HFFc6 (cell line): ENCODE results near the gene ACO1. TPM values are rescaled to one million over a fixed set of nuclear protein-coding genes. Genes with fewer than 3 reads are reported as not detected.
"Not testable (repeated sequence)": the region's sequence is repeated elsewhere in the genome, so short reads cannot be mapped to it uniquely, and the experiment has no call there.

Experiments
- DNase-seq: peaks from one replicate; pipeline ENCODE4 v3.0.0-alpha.2; 2018
- H3K27ac Mint-ChIP-seq: 2 replicates; pipeline ENCODE4 v1.8.0; 2020; ENCODE audit warnings: mild to moderate bottlenecking, mixed read lengths
- H3K27me3 Mint-ChIP-seq: 2 replicates; pipeline ENCODE4 v1.8.0; 2021; ENCODE audit warnings: mild to moderate bottlenecking, moderate library complexity, mixed read lengths; ENCODE audit not compliant: insufficient read depth
- H3K36me3 Mint-ChIP-seq: 2 replicates; pipeline ENCODE4 v1.8.0; 2021; ENCODE audit warnings: low read depth, mixed read lengths
- H3K4me1 Mint-ChIP-seq: 2 replicates; pipeline ENCODE4 v1.8.0; 2020; ENCODE audit warnings: low read depth, mixed read lengths
- H3K4me3 Mint-ChIP-seq: 2 replicates; pipeline ENCODE4 v1.8.0; 2020; ENCODE audit warnings: mild to moderate bottlenecking, moderate library complexity, mixed read lengths
- H3K9me3 Mint-ChIP-seq: 2 replicates; pipeline ENCODE4 v1.8.0; 2020; ENCODE audit warnings: mild to moderate bottlenecking, mixed read lengths
- CTCF ChIP-seq: fragments of 200-600 bp; sonication (generic); IDR thresholded peaks from 2 replicates; pipeline ENCODE4 v1.5.0; 2021; ENCODE audit warnings: antibody characterized with exemption, mild to moderate bottlenecking
- total RNA-seq, 6 experiments: library from RNA; stranded (reverse); fragmentation: NEBNext Ultra II Directional; extraction: Animal tissue kit (Norgen Biotek cat#: 25700); gene quantifications; 2 replicates in 1 of 6; 3 replicates in 5 of 6; pipeline ENCODE4 v1.2.3, GENCODE V29; 2021

The ACO1 gene
- total RNA-seq, 6 experiments from 2014 or later, result 79.8 to 94.4 (median 84.0) TPM

GRCh38 chr9:32351845-32352244, 32.6 kb upstream of the ACO1 start:
- no peaks in the 10 kb centered on the region for H3K36me3 Mint-ChIP-seq
- peaks cover 13% of the 10 kb centered on the region; the same call in 1 of the 2 replicates for H3K27me3 Mint-ChIP-seq
- DNase-seq, result no peak
- no peak overlapping the region for H3K27ac Mint-ChIP-seq
- TF ChIP-seq CTCF, result peak; percentile 22
- no peaks in the 10 kb centered on the region for H3K4me1 Mint-ChIP-seq
- H3K4me3 Mint-ChIP-seq, result no peak overlapping the region
- no peaks in the 10 kb centered on the region for H3K9me3 Mint-ChIP-seq

DNA sequence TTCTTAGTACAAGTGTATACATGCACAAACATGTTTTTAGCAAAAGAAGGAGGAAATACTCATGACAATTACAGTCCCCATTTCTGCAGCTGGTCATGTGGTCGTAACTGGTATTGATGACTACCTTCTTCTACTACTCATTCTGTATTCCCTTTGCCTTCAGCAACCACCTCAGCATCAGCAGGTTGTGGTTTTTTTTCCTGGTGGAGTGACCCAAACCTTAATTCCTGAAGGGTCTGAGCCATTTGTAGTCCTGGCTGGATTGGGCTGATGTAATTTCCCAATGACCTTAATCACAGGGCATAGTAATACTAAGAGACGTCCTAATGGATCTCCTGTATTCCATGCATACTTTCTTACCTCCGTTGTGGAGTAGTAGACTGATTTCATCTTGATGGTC, 31.0 kb upstream of the ACO1 start:
- H3K9me3 Mint-ChIP-seq, DNase-seq, H3K36me3 Mint-ChIP-seq, H3K27ac Mint-ChIP-seq, H3K4me3 Mint-ChIP-seq, H3K4me1 Mint-ChIP-seq: not testable (repeated sequence)
- peaks cover 13% of the 10 kb centered on the region; the same call in 1 of the 2 replicates for H3K27me3 Mint-ChIP-seq

- H3K27ac Mint-ChIP-seq, result no peak overlapping the region
- no peak for DNase-seq
- peaks cover 7% of the 10 kb centered on the region for H3K27me3 Mint-ChIP-seq
- no peak overlapping the region for H3K4me3 Mint-ChIP-seq
- H3K9me3 Mint-ChIP-seq, result no peaks in the 10 kb centered on the region
- H3K36me3 Mint-ChIP-seq, result no peaks in the 10 kb centered on the region
- H3K4me1 Mint-ChIP-seq, result no peaks in the 10 kb centered on the region
- no peak for TF ChIP-seq CTCF
These were observed 25.0 kb upstream of the ACO1 start for GRCh38 chr9:32359452-32359851.

DNA sequence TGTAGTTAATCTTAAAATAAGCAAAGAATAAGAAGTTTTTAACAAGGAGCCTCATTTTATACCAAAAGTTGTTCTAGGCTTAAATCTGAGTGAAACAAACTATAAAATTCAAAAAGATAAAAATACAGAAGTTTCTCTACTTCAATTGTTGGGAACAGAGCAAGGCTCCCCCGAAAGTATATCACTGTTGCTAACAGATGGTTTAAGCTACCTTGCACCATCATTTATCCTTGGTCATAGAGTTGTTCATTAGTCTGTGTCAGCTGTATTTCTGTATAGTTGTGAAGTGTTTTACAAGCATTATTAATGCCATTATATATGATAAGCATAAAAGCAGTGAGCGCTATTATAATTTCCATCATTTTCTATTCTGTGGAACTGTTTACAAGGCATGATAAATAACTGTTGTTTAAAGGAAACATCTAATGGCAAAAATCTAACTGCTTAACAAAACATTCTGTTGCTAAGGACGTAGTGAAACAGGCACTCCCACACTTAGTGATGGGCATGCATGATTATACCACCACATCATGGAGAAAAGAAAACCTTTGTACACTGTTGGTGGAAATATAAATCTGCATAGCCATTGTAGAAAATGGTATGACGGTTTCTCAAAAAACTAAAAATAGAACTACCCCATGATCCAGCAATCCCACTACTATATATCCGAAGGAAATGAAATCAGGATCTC, 23.3 kb upstream of the ACO1 start:
- no peaks in the 10 kb centered on the region for H3K4me1 Mint-ChIP-seq
- H3K27ac Mint-ChIP-seq, result no peak overlapping the region
- no peaks in the 10 kb centered on the region for H3K36me3 Mint-ChIP-seq
- H3K4me3 Mint-ChIP-seq, result no peak overlapping the region
- no peak for DNase-seq
- H3K27me3 Mint-ChIP-seq, result peaks cover 1% of the 10 kb centered on the region
- no peaks in the 10 kb centered on the region for H3K9me3 Mint-ChIP-seq
- TF ChIP-seq CTCF, result no peak

GRCh38 chr9:32371279-32371678, 13.2 kb upstream of the ACO1 start:
- Mint-ChIP-seq H3K27ac (no peak overlapping the region), H3K9me3 (peaks cover 7% of the 10 kb centered on the region; the same call in 1 of the 2 replicates), H3K27me3 (no peaks in the 10 kb centered on the region; the same call in 1 of the 2 replicates), H3K4me1 (no peaks in the 10 kb centered on the region), H3K4me3 (no peak overlapping the region), H3K36me3 (no peaks in the 10 kb centered on the region)
- TF ChIP-seq CTCF, result no peak
- no peak for DNase-seq

GRCh38 chr9:32371679-32372078, 12.8 kb upstream of the ACO1 start:
- no peak overlapping the region for H3K4me3 Mint-ChIP-seq
- H3K27me3 Mint-ChIP-seq, result no peaks in the 10 kb centered on the region; the same call in 1 of the 2 replicates
- DNase-seq, result no peak
- no peak overlapping the region for H3K27ac Mint-ChIP-seq
- TF ChIP-seq CTCF, result no peak
- H3K9me3 Mint-ChIP-seq, result peaks cover 7% of the 10 kb centered on the region; the same call in 1 of the 2 replicates
- H3K36me3 Mint-ChIP-seq, result no peaks in the 10 kb centered on the region
- no peaks in the 10 kb centered on the region for H3K4me1 Mint-ChIP-seq
